PFSK-1 (cell line): ENCODE measurements around the gene R3HDML.

Experiments
- FOXP2 ChIP-seq: optimal IDR thresholded peaks from 2 replicates; pipeline ENCODE3; 2011; ENCODE audit warnings: borderline replicate concordance, control low read depth, inconsistent platforms; ENCODE audit not compliant: insufficient read depth; ENCODE audit errors: extremely low read length, extremely low read depth
- POLR2AphosphoS5 ChIP-seq: IDR thresholded peaks from 2 replicates; pipeline ENCODE4 v1.6.1; 2012; ENCODE audit warnings: low read depth, mild to moderate bottlenecking, control low read depth, low read length, moderate library complexity
- SIN3A ChIP-seq: IDR thresholded peaks from 2 replicates; pipeline ENCODE4 v1.6.1; 2012; ENCODE audit warnings: mild to moderate bottlenecking, low read length, moderate library complexity, borderline replicate concordance; ENCODE audit not compliant: insufficient read depth
- TAF1 ChIP-seq: IDR thresholded peaks from 2 replicates; pipeline ENCODE4 v1.6.1; 2012; ENCODE audit warnings: low read length, control low read depth, borderline replicate concordance; ENCODE audit not compliant: insufficient read depth
- TF ChIP-seq, protein P1 (sequence below), 2 experiments: IDR thresholded peaks; 2 replicates each; pipeline versions ENCODE4 v1.6.1 to v1.8.0; 2011 to 2012; ENCODE audit warnings: low read depth in 2 of 2, low read length in 2 of 2, control low read depth in 1 of 2, inconsistent platforms in 1 of 2, mild to moderate bottlenecking in 1 of 2, moderate library complexity in 1 of 2; ENCODE audit not compliant: insufficient read depth in 1 of 2

The R3HDML gene

DNA sequence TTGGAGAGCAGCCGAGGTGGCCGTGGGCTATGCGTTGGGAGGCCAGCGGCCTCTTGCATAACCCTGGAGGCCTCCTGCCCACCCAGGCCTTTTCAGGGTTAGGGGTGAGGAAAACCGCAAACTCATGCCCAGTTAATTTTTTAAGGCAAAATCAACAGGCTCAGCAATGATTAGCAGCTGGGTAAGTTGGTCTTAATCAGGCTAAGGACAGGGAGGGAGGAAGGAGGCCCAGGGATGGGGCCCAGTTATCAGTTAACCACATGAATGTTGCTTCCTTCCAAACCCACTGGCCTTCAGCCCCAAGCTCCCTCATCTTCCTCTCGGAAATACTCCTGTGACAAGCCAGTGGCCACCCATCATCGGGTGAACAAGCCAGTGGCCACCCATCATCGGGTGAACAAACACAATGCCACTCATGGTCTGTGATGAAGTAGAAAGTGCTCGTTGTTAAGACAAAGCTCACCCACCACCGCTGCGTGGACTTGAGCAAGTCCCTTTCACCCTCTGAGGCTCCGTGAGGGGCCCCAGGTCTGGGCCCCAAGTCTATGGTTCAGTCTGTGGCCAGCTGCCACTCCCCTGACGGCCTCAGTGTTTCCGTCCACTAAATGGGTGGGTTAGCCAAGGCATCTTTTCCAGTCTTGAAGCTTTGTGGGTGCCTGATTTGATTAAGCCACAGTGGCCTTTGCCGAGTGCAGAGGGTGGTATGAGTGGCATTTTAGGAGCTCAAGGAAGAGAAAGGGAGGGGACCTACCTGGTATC, 58.0 kb downstream of the R3HDML start:
- TF ChIP-seq SIN3A (no peak), TAF1 (no peak), POLR2AphosphoS5 (no peak), FOXP2 (no peak)
- TF ChIP-seq, protein P1, sequence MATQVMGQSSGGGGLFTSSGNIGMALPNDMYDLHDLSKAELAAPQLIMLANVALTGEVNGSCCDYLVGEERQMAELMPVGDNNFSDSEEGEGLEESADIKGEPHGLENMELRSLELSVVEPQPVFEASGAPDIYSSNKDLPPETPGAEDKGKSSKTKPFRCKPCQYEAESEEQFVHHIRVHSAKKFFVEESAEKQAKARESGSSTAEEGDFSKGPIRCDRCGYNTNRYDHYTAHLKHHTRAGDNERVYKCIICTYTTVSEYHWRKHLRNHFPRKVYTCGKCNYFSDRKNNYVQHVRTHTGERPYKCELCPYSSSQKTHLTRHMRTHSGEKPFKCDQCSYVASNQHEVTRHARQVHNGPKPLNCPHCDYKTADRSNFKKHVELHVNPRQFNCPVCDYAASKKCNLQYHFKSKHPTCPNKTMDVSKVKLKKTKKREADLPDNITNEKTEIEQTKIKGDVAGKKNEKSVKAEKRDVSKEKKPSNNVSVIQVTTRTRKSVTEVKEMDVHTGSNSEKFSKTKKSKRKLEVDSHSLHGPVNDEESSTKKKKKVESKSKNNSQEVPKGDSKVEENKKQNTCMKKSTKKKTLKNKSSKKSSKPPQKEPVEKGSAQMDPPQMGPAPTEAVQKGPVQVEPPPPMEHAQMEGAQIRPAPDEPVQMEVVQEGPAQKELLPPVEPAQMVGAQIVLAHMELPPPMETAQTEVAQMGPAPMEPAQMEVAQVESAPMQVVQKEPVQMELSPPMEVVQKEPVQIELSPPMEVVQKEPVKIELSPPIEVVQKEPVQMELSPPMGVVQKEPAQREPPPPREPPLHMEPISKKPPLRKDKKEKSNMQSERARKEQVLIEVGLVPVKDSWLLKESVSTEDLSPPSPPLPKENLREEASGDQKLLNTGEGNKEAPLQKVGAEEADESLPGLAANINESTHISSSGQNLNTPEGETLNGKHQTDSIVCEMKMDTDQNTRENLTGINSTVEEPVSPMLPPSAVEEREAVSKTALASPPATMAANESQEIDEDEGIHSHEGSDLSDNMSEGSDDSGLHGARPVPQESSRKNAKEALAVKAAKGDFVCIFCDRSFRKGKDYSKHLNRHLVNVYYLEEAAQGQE (IDR thresholded peaks at IDR 0.05; ENCODE audit: insufficient read depth in 1 of 2, low read depth in 2 of 2, low read length in 2 of 2): no peak

DNA sequence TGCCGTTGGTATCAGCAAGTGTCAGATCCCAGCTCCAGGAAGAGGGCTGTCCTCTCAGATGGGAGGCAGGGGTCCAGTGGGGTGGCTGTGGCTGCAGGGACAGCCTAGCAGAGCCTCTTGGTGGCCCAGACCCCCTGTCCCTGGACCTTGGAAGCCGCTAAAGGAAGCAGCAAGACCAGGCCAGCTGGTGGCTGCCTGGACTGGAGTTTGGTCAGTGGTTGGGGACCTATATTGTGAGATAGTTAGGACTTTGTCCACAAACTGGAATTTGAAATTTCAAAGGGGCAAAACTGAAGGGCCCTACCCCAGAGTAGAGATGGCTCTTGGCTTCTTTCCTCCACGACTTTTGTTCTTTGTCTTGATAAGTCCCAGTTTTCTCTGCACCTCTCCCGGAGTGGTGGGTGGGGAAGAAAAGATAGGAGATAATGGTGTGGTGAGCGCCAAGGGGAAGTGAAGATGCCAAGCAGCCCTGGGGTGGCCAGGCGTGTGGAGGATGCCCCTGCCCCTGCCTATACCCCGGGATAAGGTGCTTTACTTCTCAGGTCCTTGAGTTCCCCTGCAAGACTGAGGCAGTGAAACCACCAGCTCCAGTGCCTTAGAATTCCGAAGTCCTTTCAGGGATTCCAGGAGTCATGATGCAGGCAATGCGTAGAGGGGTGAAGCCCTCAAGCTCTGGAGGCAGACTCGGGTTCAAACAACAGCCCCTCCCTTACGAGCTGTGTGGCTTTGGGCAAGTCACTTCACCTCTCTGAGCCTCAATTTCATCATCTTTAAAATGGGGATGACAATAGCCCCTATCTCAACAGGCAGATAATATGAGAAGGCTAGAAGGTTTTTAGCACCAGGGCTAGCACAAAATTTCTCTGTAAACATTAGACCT, 58.9 kb downstream of the R3HDML start:
- TF ChIP-seq, protein P1 (IDR thresholded peaks at IDR 0.05; ENCODE audit: insufficient read depth in 1 of 2, low read depth in 2 of 2, low read length in 2 of 2): no peak
- TF ChIP-seq POLR2AphosphoS5 (no peak), SIN3A (no peak), FOXP2 (no peak), TAF1 (no peak)

DNA sequence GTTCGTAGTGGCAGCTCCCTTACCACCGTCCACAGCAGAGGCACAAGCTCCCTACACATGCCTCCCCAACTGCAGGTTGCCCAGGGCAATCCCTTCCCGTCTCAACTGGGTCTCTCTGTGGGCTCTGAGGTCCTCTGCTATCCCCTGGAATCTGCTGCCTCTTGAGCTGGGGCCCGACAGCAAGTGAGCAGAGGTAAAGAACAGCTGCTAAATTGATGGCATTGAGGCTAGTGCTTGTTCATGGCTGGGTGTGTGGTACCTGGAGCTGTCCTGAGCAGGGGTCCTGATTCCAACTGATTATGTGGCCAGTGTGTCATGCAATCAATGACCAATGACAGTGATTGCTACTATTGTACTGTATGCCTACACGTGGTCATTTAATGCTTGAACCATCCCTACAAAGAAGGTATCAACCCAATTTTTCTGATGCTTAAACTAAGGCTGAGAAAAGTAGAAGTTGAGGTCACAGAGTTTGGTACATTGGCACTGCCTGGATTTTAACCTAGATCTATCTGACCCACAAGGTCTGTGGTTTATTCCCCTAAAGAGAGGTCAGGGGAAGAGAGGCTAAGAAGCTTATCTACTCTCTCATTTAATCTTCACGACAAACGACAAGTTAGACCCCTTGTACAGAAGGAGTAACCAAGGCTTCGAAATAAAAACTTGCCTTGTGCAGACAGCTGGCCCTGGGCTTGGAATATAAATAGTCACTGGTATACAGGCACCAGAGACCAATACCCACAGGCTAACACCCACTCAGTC, 59.7 kb downstream of the R3HDML start:
- TF ChIP-seq, protein P1 (IDR thresholded peaks at IDR 0.05; ENCODE audit: insufficient read depth in 1 of 2, low read depth in 2 of 2, low read length in 2 of 2): peak; percentile 47 to 86; a peak in 2 of 4 replicates
- TF ChIP-seq POLR2AphosphoS5: no peak

DNA sequence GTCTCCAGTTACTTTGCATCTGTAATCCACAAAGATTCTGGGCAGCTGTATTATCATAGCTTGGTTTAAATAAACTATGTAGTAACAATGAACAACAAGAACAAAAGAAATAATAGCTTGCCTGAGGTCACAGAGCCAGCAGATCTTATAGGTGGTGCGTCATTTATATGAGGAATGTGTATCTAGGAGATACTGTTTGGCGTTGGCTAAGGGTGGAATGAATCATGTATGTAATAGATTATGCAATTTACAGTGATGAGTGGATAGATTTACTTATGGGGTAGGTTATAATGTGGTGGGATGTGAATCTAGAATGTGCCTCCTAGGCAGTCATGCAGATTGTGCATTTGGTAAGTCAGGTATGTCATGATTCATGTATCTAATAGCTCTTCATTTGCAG, 61.5 kb downstream of the R3HDML start:
- TF ChIP-seq, protein P1 (IDR thresholded peaks at IDR 0.05; ENCODE audit: insufficient read depth in 1 of 2, low read depth in 2 of 2, low read length in 2 of 2): no peak
- TF ChIP-seq SIN3A (no peak), POLR2AphosphoS5 (no peak), TAF1 (no peak), FOXP2 (no peak)
